SK-MEL-5 (cell line): Measurements from ENCODE around the gene ACTL8. TPM values are rescaled to one million over a fixed set of nuclear protein-coding genes. Genes with fewer than 3 reads are reported as not detected.

Experiments used
- DNase-seq: peaks from one replicate; pipeline ENCODE4 v3.0.0-alpha.2; 2016; ENCODE audit warnings: low read depth, low spot score
- in situ Hi-C: cut with HindIII; loops from 2 replicates; pipeline ENCODE4 v1.10.0; 2016; ENCODE audit warnings: low sequenced_read_pairs, high pct_unique_total_duplicates, low pct_unique_long_range_greater_than_20kb
- polyA plus RNA-seq, 2 experiments: library from polyadenylated mRNA; depleted of rRNA; stranded (reverse); fragments of >200 nt; gene quantifications; 2 replicates each; pipeline ENCODE4 v1.2.3, GENCODE V29; 2015
- total RNA-seq: library from RNA; depleted of rRNA; stranded (reverse); fragments of >200 nt; shearing (Covaris generic); gene quantifications from 2 replicates; pipeline ENCODE4 v1.2.3, GENCODE V29; 2014; rRNA removed

The ACTL8 gene, protein sequence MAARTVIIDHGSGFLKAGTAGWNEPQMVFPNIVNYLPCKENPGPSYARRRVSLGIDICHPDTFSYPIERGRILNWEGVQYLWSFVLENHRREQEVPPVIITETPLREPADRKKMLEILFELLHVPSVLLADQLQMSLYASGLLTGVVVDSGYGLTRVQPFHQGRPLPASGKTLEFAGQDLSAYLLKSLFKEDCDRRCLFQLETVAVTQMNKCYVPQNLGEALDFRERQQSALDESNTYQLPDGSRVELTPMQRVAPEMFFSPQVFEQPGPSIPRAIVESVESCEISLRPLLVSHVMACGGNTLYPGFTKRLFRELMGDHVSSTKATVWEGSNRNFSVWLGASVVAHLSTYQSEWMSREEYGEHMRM
- total RNA-seq, result 0.40 and 1.1 TPM in 2 replicates
- 2.3 and 2.9 TPM in 2 replicates for polyA plus RNA-seq (2015; cell fraction: cytosol; rRNA removed)
- polyA plus RNA-seq (2015; cell fraction: nucleus; rRNA removed), result 0.34 TPM in 1 of 2 replicates, not detected in the other

DNA sequence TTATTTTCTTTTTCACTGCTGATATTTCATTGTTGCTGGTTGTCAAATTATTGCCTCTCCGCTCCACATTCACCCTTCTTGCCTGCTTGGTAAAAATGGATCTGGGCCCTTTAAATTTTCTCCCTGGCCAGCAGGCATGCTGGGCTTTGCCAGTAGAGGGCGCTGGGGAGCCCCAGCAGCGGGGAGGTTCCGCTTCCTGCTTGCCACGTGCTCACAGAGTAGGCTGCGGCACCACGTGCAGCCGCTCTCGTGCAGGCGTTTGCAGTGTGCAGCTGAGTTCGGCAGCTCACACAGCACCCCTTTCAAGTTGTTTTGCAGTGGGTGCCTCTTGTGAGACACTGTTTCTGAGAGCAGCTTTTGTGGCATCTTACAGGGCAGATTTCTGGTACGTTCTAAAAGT, at the start of gene ACTL8:
TSS of gene ACTL8 (plus strand) at position 214 of the 400 bp plus-strand sequence. CDS start 67,676 bp downstream, outside the sequence.
- peak; percentile 29 for DNase-seq
- in situ Hi-C loops, result no loop called here

GRCh38 chr1:17706445-17706844, 48.7 kb upstream of the ACTL8 start:
- no peak for DNase-seq
- in situ Hi-C loops, result no loop called here

- in situ Hi-C loops, result no loop called here
- DNase-seq, result no peak
Observed at GRCh38 chr1:17709981-17710380, 45.2 kb upstream of the ACTL8 start.

- no peak for DNase-seq
- in situ Hi-C loops, result no loop called here
Observed at GRCh38 chr1:17710889-17711576, 44.1 kb upstream of the ACTL8 start.

GRCh38 chr1:17711577-17711910, 43.6 kb upstream of the ACTL8 start:
- in situ Hi-C loops, result no loop called here
- no peak for DNase-seq

- in situ Hi-C loops, result no loop called here
Observed at GRCh38 chr1:17711941-17712340, 43.2 kb upstream of the ACTL8 start.

GRCh38 chr1:17713993-17714392, 41.1 kb upstream of the ACTL8 start:
- in situ Hi-C loops, result no loop called here
- DNase-seq, result no peak

More at GRCh38 chr1:17711941-17712340, 43.2 kb upstream of the ACTL8 start:
- no peak for DNase-seq

DNA sequence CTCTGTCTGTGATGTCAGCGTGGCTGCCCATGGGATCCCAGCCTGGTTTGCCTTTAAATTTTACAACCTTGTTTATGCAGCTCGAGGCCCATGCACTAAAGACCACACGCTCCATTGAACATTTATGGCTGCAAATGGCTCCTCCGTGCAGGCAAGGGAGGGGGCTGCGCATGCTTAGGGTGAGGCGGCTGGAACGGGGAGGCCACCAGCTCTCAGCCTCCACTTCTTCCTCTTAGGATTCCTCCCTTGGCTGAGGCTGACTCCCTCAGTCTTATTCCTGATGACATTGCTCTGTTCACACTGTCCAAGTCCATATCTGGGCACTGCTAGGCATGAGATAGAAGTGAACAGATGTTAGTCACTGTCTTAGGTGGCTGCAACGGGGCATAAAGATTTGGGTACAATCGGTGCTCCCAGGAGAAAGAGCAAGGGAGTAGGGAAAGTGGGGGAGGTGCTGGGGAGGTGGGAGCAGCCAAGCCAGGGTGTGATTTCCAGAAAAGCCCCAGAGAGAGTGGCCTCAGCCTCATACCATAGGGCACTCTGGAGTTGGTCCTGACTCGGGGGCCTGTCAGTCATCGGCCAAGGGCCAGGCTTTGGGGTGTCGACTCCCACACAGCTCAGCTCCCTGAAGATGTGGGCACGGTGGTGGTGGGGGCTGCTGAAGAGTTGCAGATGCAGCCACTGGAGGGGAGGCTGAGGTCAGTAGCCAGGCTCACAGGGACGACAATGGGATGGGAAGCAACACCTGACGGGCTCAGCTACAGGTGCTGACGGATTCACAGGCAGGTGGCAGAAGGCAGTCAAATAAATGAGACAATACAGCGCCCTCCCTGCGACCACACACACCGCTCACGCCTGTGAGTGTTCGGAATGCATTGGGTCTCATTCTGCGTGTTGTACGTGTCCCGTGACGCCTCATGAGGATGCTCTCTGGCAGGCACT, 37.3 kb upstream of the ACTL8 start:
- DNase-seq, result no peak
- in situ Hi-C loops, result no loop called here

DNA sequence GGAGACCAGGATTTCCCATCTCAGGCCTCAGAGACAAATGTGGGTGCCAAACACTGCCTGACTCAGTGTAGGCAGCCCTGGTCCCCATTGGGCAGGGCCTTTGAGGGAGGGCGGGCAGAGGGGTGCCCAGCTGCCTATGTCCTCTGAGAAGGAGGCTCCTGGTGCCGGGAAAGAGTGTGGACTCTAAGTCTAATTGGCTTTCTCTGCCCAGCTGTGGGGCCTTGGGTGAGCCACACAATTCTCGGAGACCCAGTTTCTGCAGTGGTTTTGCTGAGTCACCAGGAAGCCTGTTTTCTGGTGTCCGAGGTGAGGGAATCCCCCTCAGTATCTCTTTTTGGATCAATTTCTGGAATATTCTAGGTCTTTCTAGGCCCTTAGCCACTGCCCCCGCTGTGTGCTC, 35.3 kb upstream of the ACTL8 start:
- in situ Hi-C loops, result no loop called here

GRCh38 chr1:17721444-17721843, 33.7 kb upstream of the ACTL8 start:
- in situ Hi-C loops, result no loop called here

More for the DNA sequence above, 35.3 kb upstream of the ACTL8 start:
- DNase-seq, result no peak

GRCh38 chr1:17723684-17724083, 31.4 kb upstream of the ACTL8 start:
- in situ Hi-C loops, result no loop called here

More at GRCh38 chr1:17721444-17721843, 33.7 kb upstream of the ACTL8 start:
- no peak for DNase-seq

DNA sequence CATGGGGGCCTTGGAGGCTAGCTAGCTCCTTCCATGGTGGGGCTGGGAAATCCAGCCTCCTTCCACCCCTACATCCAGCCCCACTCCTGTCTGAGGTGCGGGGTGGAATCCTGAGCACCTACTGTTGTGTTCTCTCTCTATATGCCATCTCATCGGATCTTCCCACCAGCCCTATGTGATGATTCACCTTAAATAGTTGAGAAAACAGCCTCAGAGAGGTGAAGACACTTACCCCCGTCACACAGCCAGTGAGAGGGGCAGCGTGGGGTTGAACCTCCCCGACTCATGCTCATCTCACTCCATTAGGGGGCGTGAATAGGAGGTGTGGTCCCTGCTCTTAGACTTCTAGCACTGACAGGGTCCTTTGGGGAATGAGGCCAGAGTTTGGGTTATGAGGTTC, 31.0 kb upstream of the ACTL8 start:
- in situ Hi-C loops, result no loop called here
- DNase-seq, result no peak

More at GRCh38 chr1:17723684-17724083, 31.4 kb upstream of the ACTL8 start:
- DNase-seq, result no peak

- DNase-seq, result no peak
- in situ Hi-C loops, result no loop called here
Observed at GRCh38 chr1:17725084-17725719, 29.9 kb upstream of the ACTL8 start.

GRCh38 chr1:17725811-17726582, 29.1 kb upstream of the ACTL8 start:
- DNase-seq, result no peak
- in situ Hi-C loops, result no loop called here

GRCh38 chr1:17728123-17728712, 26.9 kb upstream of the ACTL8 start:
- no peak for DNase-seq
- in situ Hi-C loops, result no loop called here

GRCh38 chr1:17729248-17729647, 25.9 kb upstream of the ACTL8 start:
- DNase-seq, result no peak
- in situ Hi-C loops, result no loop called here
